GM12873 (cell line): ENCODE measurements around the gene LAMA3.

ENCODE experiments used
- CTCF ChIP-seq: IDR thresholded peaks from 2 replicates; pipeline ENCODE4 v1.5.1; 2012; ENCODE audit warnings: low read depth, mild to moderate bottlenecking, moderate library complexity, low read length, control low read depth; ENCODE audit not compliant: insufficient read depth; ENCODE audit errors: missing control alignments

Gene LAMA3

GRCh38 chr18:23894661-23895175 is 205.5 kb downstream of the LAMA3 start:
- no peak for TF ChIP-seq CTCF

GRCh38 chr18:23897291-23897690 is 208.0 kb downstream of the LAMA3 start:
- TF ChIP-seq CTCF, result no peak

GRCh38 chr18:23897733-23898132 is 208.5 kb downstream of the LAMA3 start:
- no peak for TF ChIP-seq CTCF

GRCh38 chr18:23900994-23901393 is 211.7 kb downstream of the LAMA3 start:
- no peak for TF ChIP-seq CTCF

GRCh38 chr18:23902396-23902795 is 213.1 kb downstream of the LAMA3 start:
- no peak for TF ChIP-seq CTCF

GRCh38 chr18:23903971-23904370 is 214.7 kb downstream of the LAMA3 start:
- no peak for TF ChIP-seq CTCF

- TF ChIP-seq CTCF, result no peak
Observed at GRCh38 chr18:23906658-23907057, 217.4 kb downstream of the LAMA3 start.
